H4 (cell line): ENCODE data around the gene RXFP1. TPM values are rescaled to one million over a fixed set of nuclear protein-coding genes. Genes with fewer than 3 reads are reported as not detected.

ENCODE experiments used
- DNase-seq: peaks from one replicate; pipeline ENCODE4 v3.0.0-alpha.2; 2015; ENCODE audit warnings: low spot score
- total RNA-seq: library from RNA; depleted of rRNA; stranded (reverse); fragments of >200 nt; shearing (Covaris generic); gene quantifications from 2 replicates; pipeline ENCODE4 v1.2.3, GENCODE V29; 2014

RXFP1 gene
- total RNA-seq, 1 experiment from 2014 or later: not detected

- no peak for DNase-seq
Measured at GRCh38 chr4:158541506-158541905, 19.8 kb downstream of the RXFP1 start.

GRCh38 chr4:158543191-158543590 lies 21.5 kb downstream of the RXFP1 start:
- DNase-seq: no peak

- DNase-seq: no peak
Measured at GRCh38 chr4:158544141-158544540, 22.5 kb downstream of the RXFP1 start.

GRCh38 chr4:158553364-158553763 lies 31.7 kb downstream of the RXFP1 start:
- no peak for DNase-seq

GRCh38 chr4:158560284-158560683 lies 38.6 kb downstream of the RXFP1 start:
- DNase-seq: no peak

GRCh38 chr4:158566860-158567259 lies 45.2 kb downstream of the RXFP1 start:
- no peak for DNase-seq

GRCh38 chr4:158571736-158572135 lies 50.1 kb downstream of the RXFP1 start:
- DNase-seq: no peak

- DNase-seq: no peak
Measured at GRCh38 chr4:158572608-158573007, 50.9 kb downstream of the RXFP1 start.

- DNase-seq: peak; percentile 12
Measured at GRCh38 chr4:158578476-158578875, 56.8 kb downstream of the RXFP1 start.

- DNase-seq: no peak
Measured at GRCh38 chr4:158580064-158580463, 58.4 kb downstream of the RXFP1 start.

- no peak for DNase-seq
Measured at GRCh38 chr4:158581161-158581560, 59.5 kb downstream of the RXFP1 start.

GRCh38 chr4:158586881-158587280 lies 65.2 kb downstream of the RXFP1 start:
- DNase-seq: no peak

GRCh38 chr4:158588285-158588684 lies 66.6 kb downstream of the RXFP1 start:
- DNase-seq: no peak

- no peak for DNase-seq
Measured at GRCh38 chr4:158588777-158589176, 67.1 kb downstream of the RXFP1 start.

- DNase-seq: no peak
Measured at GRCh38 chr4:158590306-158590705, 68.6 kb downstream of the RXFP1 start.

GRCh38 chr4:158590824-158591223 lies 69.1 kb downstream of the RXFP1 start:
- no peak for DNase-seq

- DNase-seq: no peak
Measured at GRCh38 chr4:158597879-158598596, 76.4 kb downstream of the RXFP1 start.

GRCh38 chr4:158599150-158599549 lies 77.5 kb downstream of the RXFP1 start:
- DNase-seq: no peak

GRCh38 chr4:158599765-158600498 lies 78.2 kb downstream of the RXFP1 start:
- no peak for DNase-seq

GRCh38 chr4:158604369-158604768 lies 82.7 kb downstream of the RXFP1 start:
- DNase-seq: no peak

GRCh38 chr4:158605393-158605792 lies 83.7 kb downstream of the RXFP1 start:
- DNase-seq: no peak

- DNase-seq: no peak
Measured at GRCh38 chr4:158606969-158607368, 85.3 kb downstream of the RXFP1 start.

GRCh38 chr4:158609116-158609515 lies 87.4 kb downstream of the RXFP1 start:
- DNase-seq: no peak
